Liver (tissue), 3 donors: ENCODE results near the gene TRIOBP.
A peak's percentile ranks its signal among the peaks of the same experiment; 100 is the strongest.

ENCODE experiments used
- ATF3 ChIP-seq: IDR thresholded peaks from 2 replicates; pipeline ENCODE4 v1.6.1; 2016; ENCODE audit warnings: antibody characterized with exemption
- CTCF ChIP-seq: fragments of 150-350 bp; IDR thresholded peaks from 2 replicates; pipeline ENCODE4 v1.5.1; 2017; ENCODE audit warnings: improper control_type of control experiment, low read depth, low read length; ENCODE audit not compliant: missing input control
- EGR1 ChIP-seq, 2 donors: IDR thresholded peaks; 2 replicates each; pipeline ENCODE4 v1.6.1; 2016 to 2018; ENCODE audit warnings: antibody characterized with exemption in 2 of 2, low read depth in 2 of 2
- HNF4A ChIP-seq, 2 donors: conservative IDR thresholded peaks; 2 replicates each; pipeline ENCODE4 v1.6.1; 2016; ENCODE audit warnings: antibody characterized with exemption in 2 of 2, mild to moderate bottlenecking in 2 of 2
- RXRA ChIP-seq, 2 donors: IDR thresholded peaks; 2 replicates each; pipeline ENCODE4 v1.6.1; 2017 to 2018; ENCODE audit warnings: antibody characterized with exemption in 2 of 2, mild to moderate bottlenecking in 1 of 2
- TAF1 ChIP-seq: conservative IDR thresholded peaks from 2 replicates; pipeline ENCODE4 v1.6.1; 2016; ENCODE audit warnings: antibody characterized with exemption, mild to moderate bottlenecking
- YY1 ChIP-seq: IDR thresholded peaks from 2 replicates; pipeline ENCODE4 v1.6.1; 2016; ENCODE audit warnings: antibody characterized with exemption, mild to moderate bottlenecking
- TF ChIP-seq, protein P1 (sequence below): IDR thresholded peaks from 2 replicates; pipeline ENCODE4 v1.6.1; 2016; ENCODE audit warnings: antibody characterized with exemption
- TF ChIP-seq, protein P2 (sequence below): IDR thresholded peaks from 2 replicates; pipeline ENCODE4 v1.6.1; 2016; ENCODE audit warnings: antibody characterized with exemption
- donor health status: healthy.
- donor health status: healthy.

- TF ChIP-seq CTCF (peak; percentile 58), ATF3 (no peak), TAF1 (no peak), YY1 (peak; percentile 13), HNF4A (conservative IDR thresholded peaks at IDR 0.05) (peak; percentile 59 to 62), EGR1 (IDR thresholded peaks at IDR 0.05; ENCODE audit: low read depth in 2 of 2) (no peak), RXRA (IDR thresholded peaks at IDR 0.05) (peak in 1 of 2 donors; percentile 33)
- TF ChIP-seq, protein P1, sequence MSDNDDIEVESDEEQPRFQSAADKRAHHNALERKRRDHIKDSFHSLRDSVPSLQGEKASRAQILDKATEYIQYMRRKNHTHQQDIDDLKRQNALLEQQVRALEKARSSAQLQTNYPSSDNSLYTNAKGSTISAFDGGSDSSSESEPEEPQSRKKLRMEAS = no peak
- TF ChIP-seq, protein P2, sequence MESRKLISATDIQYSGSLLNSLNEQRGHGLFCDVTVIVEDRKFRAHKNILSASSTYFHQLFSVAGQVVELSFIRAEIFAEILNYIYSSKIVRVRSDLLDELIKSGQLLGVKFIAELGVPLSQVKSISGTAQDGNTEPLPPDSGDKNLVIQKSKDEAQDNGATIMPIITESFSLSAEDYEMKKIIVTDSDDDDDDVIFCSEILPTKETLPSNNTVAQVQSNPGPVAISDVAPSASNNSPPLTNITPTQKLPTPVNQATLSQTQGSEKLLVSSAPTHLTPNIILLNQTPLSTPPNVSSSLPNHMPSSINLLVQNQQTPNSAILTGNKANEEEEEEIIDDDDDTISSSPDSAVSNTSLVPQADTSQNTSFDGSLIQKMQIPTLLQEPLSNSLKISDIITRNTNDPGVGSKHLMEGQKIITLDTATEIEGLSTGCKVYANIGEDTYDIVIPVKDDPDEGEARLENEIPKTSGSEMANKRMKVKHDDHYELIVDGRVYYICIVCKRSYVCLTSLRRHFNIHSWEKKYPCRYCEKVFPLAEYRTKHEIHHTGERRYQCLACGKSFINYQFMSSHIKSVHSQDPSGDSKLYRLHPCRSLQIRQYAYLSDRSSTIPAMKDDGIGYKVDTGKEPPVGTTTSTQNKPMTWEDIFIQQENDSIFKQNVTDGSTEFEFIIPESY = no peak
Measured at GRCh38 chr22:37734964-37735451, 38.2 kb downstream of the TRIOBP start.
